Activated T-cell treated with anti-CD3 and anti-CD28 coated beads for 24 hours (primary cell): ENCODE results near the gene TTC23.

ENCODE experiments used
- DNase-seq: peaks from one replicate; pipeline ENCODE4 v3.0.0-alpha.2; 2020; ENCODE audit warnings: low read depth

TTC23 gene, protein sequence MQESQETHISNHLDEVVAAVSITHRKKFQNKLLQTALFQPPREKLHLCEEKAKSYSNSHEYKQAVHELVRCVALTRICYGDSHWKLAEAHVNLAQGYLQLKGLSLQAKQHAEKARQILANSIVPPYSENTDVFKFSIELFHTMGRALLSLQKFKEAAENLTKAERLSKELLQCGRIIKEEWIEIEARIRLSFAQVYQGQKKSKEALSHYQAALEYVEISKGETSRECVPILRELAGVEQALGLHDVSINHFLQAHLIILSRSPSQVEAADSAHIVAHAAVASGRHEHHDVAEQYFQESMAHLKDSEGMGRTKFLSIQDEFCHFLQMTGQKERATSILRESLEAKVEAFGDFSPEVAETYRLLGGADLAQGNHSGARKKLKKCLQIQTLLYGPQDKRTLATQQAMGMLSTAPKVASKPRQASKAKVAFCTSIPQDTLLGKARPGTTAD

DNA sequence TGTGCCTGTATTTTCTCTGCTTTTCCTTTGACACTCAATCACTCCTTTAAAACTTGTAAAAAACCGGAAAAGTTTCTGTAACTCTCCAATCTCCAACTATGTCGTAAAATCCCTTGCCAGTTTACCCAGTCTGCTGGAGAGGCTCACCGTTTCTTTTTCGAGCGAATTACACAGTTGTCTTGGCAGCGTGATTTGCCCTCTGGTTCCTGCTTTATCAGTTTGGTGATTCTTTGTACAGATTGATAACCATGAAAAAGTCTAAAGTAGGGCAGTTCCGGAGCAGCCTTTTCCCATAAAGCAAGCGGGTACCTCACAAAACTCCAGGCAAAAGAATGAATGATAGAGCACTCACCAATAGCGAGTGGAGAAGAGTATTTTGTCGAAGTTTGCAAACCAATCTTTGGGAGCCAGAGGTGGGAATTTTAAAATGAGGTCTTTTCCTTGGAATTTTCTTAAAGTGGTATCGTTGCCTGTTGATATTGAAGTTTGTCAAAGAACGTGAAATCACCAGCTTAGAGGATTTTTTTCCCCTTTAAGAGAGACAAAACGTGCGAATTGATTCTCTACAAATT is at the start of gene TTC23:
Gene TTC23 (minus strand): TSS at position 312 of the 572 bp plus-strand sequence. CDS start 20,869 bp downstream, outside the sequence.
- DNase-seq = no peak

DNA sequence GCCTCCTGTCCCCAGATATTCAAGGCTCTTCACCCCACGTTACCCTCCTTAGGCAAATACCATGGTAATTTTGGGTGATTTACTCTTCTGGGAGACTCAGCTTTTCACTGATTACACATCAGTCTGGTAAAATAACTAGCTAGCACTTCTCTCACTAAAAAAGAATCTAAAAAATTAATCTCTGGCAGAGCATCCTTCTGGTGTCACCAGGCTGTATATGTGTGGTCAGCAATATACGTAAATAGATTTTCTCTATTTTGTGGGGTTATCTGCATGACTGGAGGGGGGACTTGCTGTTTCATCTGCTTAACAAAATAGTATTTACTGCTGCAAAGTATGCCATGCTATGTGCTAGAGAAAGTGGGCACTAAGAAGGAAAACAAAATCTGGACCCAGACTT is 47.0 kb upstream of the TTC23 start:
- no peak for DNase-seq

DNA sequence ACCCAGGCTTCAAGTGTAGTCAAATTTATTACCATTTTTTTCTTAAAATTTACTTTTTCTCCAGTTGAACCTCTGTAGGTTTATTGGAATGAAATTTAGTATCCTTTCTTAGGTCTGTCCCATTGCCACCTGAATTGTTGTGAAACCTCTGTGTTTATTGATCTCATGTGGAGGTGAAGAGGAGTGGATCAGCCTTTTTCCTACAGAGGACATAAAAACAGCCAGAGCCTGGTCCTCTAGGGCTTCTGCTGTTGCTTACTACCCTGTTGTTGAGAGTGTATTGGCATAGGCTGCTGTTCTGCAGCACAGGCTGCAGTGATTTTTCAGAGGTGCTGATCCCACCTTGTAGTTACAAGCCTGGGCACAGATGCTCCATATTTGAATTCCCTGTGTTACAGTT is 46.5 kb upstream of the TTC23 start:
- no peak for DNase-seq

DNA sequence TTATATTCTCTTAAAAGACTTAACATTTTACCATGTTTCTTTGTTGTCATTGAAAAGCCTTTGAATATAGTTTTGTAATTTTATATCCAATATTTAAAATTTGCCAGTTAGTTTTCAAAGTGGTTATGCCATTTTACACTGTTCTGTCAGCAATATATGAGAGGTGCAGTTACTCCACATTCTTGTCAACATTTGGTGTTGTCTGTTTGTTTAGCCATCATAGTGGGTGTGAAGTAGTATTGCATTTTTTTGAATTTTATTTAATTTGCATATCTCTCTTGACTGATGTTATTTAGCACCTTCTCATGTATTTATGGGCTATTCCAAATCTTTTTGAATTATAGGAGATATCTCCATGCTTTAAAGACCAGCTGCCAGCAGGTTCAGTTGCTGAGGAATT is 42.3 kb upstream of the TTC23 start:
- no peak for DNase-seq

DNA sequence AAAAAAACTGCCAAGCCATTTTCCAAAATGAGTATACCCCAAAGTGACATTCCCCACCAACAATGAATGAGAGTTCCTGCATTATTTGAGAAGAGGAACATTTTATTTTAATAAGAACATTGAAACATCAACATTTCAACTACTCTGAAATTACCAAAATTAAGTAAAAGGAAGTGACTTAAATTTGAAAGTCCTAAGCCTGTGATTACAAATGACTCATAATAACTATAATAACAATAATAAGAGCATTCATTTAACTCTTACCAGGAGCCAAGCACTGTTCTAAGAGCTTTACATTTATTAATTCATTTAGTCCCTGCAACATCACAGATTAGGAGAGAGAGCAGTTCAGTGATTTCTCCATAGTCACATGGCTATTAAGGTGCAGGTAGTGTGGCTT is 34.3 kb upstream of the TTC23 start:
- DNase-seq = no peak

DNA sequence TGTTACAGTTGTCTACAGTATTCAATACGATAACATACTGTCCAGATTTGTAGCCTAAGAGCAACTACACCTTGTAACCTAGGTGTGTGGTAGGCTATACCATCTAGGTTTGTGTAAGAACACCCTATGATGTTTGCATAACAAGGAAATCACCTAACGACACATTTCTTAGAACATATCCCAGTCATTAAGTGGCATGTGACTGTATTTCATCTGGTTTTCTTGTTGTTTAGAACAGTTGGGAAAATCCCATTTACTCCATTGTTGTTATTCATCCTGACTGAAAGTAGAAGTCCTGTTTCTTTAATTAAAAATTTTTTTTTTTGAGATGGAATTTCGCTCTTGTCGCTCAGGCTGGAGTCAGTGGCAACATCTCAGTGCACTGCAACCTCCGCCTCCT is 33.2 kb upstream of the TTC23 start:
- no peak for DNase-seq

DNA sequence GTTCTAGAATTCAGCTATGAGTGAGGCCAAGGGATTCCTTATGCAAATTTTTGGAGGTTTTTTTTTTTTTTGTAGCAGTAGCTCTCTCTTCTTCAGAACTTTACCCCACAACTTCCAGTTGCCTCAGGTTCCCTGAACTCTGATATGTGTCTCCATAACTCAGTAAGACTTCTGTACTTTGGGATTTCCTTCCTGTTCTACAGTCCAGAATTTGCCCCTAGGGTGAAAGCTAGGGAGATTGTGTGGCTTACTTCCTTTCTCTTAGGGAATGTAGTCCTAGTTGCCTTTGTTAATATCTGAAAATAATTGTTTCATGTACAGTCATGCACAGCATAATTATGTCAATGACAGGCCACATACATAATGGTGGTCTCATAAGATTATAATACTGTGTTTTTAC is 32.7 kb upstream of the TTC23 start:
- DNase-seq = no peak

DNA sequence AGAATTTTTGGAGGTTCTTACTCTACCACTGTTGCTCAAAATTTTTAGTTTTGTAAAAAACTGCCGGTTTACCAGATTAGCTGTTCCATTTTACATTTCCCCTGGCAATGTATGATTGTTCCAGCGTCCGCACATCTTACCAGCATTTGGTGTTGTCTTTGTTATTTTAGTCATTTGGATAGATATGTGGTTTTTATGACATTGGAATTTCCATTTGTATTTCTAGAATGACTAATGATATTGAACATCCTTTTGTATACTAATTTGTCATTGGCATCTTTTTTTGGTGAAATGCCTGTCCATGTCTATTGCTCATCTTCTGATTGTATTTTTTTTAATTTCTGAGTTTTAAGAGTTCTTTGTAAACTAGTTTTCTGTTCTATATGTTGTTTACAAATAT is 30.4 kb upstream of the TTC23 start:
- no peak for DNase-seq

DNA sequence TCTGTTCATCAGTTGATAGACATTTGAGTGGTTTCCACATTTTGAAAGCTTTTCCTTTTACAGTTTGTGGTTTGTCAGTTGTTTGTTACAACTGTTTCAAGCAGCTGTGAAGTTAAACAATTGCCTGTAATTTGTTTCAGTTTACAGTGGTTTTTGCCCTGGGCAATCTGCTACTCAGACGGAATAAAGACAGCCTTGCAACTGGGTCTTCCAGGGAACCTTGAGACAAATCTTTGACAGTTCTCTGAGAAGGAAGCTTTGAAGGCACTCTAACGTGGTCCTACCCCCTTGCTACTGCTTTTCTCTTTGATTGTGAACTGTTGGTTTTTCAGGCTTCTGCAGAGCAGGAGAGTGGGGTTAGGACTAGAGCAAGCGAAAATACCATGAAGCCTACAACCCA is 29.9 kb upstream of the TTC23 start:
- no peak for DNase-seq

DNA sequence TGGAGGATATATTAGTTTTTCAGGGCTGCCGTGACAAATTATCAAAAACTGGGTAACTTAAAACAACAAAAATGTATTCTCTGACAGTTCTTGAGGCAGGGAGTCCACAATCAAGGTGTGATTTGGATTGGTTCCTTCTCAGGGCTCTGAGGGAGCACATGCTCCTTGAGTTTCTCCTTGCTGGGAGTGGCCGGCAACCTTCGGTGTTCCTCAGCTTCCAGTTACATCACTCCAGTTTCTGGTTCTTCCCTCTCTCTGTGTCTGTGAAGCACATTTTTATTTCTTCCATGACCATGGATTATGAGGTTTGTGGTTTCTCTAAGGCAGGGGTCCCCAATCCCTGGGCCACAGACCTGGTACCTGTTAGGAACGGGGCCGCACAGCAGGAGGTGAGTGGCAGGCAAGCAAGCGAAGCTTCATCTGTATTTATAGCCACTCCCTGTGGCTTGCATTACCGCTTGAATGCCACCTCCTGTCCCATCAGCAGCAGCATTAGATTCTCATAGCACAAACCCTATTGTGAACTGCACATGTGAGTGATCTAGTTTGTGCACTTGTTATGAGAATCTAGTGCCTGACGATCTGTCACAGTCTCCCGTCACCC is 26.2 kb upstream of the TTC23 start:
- no peak for DNase-seq

DNA sequence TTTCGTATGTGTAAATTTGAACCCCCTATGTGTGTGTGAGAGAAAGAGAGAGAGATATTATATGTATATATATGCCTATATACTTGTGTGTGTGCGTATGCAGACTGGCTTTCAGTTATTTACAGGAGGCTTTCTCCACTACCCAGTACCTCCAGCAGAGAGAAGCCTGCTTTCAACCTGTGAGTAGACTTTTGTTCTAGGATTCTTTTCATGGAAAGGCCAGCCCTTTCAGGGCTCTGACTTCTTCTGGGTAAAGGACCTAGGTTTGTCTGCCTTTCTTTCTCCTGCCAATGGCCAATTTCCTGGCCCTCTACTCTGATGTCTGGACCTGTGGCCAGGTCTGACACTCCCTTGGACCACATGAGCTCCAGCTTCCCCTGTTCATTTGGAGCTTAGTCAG is 25.7 kb upstream of the TTC23 start:
- DNase-seq = no peak

DNA sequence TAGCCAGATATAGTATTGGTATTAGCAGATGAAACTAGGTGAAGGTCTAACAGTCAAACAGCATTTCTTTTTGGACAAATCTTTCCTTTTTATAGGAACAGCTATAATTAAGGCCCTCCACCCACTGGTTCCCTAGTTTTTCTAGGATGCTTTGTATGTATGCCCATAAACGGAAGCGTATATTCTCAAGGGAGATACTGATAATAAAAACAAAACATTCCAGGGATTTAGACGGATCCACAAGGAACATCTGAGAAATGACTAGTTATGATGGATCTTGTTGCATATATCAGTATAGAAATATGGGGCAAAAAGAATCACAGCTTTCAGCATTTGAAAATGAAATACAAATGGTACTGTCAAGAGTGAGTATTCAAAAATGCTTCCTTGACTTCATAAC is 24.4 kb upstream of the TTC23 start:
- DNase-seq = no peak

DNA sequence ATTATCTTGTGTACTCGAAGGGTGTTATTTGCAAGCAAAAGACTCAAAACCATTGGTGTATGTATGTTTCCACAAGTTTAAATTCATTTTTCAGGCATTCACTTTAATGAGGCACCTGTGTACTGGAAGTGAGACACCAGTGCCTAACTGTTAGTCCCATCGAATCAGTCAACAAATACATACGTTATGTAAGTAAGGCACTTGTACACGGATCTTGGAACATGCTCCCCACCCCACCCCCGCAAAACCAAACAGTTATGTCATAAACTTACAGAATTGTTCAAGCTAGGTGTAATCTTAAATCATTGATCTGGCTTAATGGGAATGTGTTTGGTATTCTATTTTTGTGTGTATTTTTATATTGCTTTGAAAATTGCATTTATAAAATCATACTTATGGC is 19.1 kb upstream of the TTC23 start:
- DNase-seq = no peak

DNA sequence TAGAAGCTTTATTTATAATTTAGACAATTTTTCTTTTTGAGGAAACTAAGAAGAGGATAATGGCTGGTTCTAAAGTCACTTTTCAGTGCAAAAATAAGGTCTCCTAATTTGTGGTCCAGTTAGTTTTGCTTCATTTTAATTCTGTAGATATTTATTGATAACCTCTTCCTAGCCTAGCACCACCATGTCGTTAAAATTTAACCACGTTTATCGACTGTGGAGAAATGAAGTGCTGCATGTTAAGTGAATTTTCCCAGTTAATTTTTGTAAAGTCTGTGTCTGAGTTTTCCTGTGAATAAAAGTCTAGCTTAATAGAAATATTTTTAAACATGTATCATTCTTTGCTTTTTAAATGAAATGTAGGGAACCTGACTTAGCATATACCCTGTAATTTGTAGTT is 18.6 kb upstream of the TTC23 start:
- DNase-seq = no peak

DNA sequence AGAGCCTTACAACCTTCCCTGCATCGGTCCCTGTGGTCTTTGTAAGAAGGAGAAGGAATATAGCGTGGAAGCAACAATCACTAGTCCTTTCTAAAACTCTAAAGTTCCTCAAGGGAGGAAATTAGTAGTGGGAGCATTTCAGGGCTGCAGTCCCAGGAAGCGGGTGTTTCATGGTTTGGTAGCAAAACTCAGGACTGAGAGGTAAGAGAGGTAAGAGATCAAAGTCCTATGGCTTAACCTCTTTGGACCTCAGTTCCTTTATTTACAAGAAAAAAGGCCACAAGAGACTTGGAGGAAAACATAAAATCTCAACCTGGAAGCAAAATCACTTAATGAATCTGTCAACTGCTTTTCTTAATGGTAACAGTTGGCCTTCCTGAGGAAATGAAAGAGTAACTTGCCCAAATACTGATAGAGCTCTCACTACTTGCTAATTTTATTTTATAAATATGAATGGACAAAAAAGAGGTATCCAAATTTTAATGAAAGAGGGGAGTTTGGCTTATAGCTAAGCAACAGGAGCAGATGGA is 16.2 kb upstream of the TTC23 start:
- DNase-seq = no peak

DNA sequence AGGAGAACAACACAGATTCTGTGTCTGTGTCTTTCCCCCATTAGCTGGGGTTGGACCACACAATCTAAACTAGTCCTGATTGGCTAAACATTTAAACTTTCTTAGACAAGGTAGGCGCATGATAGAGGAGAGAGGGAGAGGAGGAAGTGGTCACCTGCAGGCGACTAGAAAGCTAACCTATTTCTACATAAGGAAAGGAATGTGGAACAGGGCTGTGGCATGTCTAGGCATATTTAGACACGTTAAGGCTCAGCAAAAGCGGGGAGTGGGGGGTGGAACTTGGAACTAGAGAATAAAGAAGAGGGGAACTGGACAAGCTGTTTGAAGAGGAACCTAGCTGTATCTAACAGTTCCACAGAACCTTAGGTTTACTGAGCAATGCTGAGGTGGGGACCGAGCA is 14.7 kb upstream of the TTC23 start:
- DNase-seq = no peak

DNA sequence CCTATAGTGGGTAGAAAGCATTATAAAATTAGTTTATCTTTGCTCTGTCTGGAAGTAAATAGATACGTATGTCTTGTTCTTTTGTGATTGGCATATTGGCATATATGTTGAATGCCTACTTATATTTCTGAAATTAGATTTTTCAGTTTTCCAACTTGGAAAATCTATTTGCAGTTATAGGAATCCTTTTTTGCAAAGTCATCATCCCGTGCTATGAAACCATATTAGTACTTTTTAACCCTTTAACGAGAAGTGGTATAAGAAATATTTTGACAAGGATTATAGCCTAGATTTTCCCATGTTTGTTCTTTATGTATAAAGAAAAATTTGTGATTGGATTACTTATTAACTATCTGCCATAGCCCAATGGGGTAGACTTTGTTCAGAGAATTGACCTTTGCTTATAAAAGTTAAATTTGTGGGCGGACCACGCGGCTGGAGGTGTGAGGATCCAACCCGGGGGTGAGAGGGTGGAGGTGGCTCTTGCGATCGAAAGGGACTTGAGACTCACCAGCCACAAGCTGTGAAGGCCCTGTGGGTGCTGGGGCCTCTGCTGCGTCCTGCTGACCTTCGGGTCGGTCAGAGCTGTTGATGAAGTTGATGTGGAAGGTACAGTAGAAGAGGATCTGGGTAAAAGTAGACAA is 7.8 kb upstream of the TTC23 start:
- DNase-seq = no peak

DNA sequence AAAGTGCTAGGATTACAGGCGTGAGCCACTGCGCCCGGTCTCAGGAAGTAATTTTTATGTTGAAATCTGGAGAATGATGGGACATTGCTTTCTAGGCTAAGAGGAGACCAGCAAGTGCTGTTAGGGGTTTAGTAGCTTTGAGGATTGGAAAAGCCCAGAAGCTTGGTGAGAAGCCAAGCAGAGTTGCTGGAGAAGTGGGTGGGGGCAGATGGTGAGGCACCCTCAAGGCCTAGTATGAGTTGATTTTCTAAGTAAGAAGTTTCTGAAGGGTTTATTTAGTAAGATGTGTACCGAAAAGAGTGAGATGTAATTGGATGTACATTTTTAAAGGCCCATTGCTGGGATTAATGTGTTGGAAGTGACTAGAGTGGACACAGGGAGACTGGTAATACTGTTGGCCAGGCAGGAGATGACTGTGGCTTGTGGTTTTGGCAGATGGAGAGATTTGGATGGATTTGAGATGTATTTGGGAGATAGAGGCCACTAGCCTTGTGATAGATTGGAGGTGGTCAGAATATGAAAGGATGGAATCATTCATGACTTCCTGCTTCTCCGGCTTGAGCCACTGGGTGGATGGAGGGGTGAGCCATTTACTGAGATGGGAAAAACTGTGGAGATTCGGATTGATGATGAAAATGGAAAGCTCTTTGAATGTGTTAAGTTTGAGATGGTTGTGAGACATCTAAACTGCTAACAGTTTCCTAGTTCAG is 4.2 kb upstream of the TTC23 start:
- no peak for DNase-seq

DNA sequence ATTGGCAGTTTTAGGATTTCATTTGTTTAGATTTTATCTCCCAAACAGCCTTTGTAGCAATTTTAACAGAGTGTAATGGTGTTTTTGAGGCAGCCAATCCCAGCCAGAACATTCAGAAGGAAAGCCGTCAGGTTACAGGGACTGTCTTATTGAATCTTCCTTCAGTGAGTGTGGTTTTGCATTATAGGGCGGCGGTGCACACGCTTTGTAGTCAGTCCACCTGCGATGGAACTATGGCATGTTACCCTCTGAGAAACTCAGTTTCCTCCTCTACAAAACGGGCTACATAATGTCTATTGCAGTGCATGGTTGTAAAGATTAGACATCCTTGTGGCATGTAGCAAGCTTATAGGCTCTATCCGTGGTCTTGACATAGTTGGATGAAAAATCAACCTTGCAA is 2.9 kb upstream of the TTC23 start:
- DNase-seq = no peak

DNA sequence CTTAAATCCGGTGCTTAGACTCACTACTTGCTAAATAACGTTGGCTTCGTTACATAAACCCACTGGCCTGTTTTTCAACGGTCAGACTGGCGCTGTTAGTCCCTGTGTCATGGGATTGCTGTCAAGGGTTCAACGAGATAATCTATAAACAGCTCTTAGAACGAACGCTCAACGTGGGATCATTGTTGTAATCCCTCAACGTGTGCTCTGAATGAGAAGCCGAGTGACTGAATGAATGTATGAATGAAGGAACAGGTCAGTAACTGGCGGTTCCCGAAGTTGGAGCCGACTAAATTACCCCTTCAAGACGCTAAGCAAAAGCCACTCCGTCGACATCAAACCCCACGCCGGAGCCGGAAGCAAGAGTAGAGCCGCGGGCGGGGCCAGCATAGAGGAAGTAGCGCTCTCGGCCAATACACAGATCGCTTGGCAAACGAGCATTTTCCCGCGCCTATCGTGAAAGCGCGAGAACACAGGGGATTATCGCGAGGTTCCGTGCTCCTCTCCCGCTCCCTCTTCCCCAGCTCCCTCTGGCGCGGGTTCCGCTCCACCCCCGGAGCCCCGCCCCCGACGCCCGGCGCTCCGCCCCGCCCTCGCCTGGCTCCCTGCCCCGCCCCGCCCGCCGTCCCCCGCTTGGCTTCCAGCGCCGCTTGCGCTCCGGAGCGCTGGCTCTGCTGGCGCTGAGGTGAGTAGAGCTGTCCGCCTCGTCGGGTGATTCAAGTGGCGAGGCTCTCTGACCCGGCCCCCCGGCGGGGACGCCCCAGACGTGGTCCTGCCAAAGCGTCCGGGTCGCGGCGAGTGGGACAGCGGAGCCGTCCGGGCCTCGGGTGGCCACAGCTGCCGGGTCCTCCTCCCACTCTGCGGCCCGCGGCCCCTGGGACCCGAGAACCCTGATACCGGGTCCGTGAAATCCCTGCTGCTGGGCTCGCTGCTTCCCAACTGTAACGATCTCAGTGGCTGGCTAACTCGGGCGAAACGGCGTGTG is 1.8 kb upstream of the TTC23 start, which contains the start of gene LRRC28:
Gene LRRC28 (plus strand): TSS at position 625 of the 985 bp plus-strand sequence. CDS start 4,477 bp downstream, outside the sequence.
- DNase-seq = peak; percentile 96

DNA sequence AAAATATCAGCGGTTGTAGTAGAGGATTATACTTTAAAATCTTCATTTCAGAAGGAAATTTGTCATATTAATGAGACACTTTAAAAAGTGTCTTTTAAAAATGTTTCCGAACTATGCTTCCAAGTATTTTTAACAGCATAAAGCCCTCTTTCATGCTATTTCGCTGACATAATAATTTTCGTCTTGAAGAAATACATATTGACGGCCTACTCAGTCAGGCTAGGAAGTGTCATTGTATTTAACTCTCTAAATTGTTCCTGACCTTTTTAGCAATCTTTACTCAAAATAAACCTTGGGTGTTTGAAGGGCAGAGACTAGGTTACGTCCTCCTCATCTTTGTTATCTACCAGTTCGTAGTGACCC is 1.1 kb upstream of the TTC23 start:
- DNase-seq = no peak
